Measurements from ENCODE around the gene DIS3L2. TPM values are rescaled to one million over a fixed set of nuclear protein-coding genes. Genes with fewer than 3 reads are reported as not detected.
"Not testable (repeated sequence)": the region's sequence is repeated elsewhere in the genome, so short reads cannot be mapped to it uniquely, and the experiment has no call there.

Gene DIS3L2
- polyA plus RNA-seq, 2 donors: 16.6 to 23.3 TPM

GRCh38 chr2:232162187-232162586, 200.7 kb downstream of the DIS3L2 start:
- no peaks in the 10 kb centered on the region for H3K36me3 ChIP-seq (ENCODE audit: control insufficient read depth in 2 of 2, insufficient read depth in 2 of 2, low read length in 1 of 2)
- H3K9me3 ChIP-seq (ENCODE audit: control insufficient read depth in 2 of 2, insufficient read depth in 1 of 2, low read depth in 1 of 2, low read length in 1 of 2): no peaks in the 10 kb centered on the region
- H3K27ac ChIP-seq (ENCODE audit: low read depth in 2 of 2, low read length in 1 of 2): no peak overlapping the region
- no peaks in the 10 kb centered on the region for H3K27me3 ChIP-seq (ENCODE audit: control insufficient read depth in 1 of 2, insufficient read depth in 2 of 2, low read length in 2 of 2)
- H3K4me1 ChIP-seq (ENCODE audit: control insufficient read depth in 2 of 2, insufficient read depth in 2 of 2, low read length in 1 of 2): no peaks in the 10 kb centered on the region
- WGBS, 2 donors: 95 to 96% methylated on average over 3 of the region's 3 CpGs
- no peak overlapping the region for H3K4me3 ChIP-seq (ENCODE audit: low read depth in 1 of 2, low read length in 2 of 2)

GRCh38 chr2:232170396-232170795, 208.9 kb downstream of the DIS3L2 start:
- Histone ChIP-seq H3K4me3 (ENCODE audit: low read depth in 1 of 2, low read length in 2 of 2) (no peak overlapping the region), H3K4me1 (ENCODE audit: control insufficient read depth in 2 of 2, insufficient read depth in 2 of 2, low read length in 1 of 2) (no peaks in the 10 kb centered on the region), H3K27me3 (ENCODE audit: control insufficient read depth in 1 of 2, insufficient read depth in 2 of 2, low read length in 2 of 2) (no peaks in the 10 kb centered on the region), H3K27ac (ENCODE audit: low read depth in 2 of 2, low read length in 1 of 2) (no peak overlapping the region), H3K9me3 (ENCODE audit: control insufficient read depth in 2 of 2, insufficient read depth in 1 of 2, low read depth in 1 of 2, low read length in 1 of 2) (no peaks in the 10 kb centered on the region), H3K36me3 (ENCODE audit: control insufficient read depth in 2 of 2, insufficient read depth in 2 of 2, low read length in 1 of 2) (no peaks in the 10 kb centered on the region)
- WGBS, 2 donors: 24 to 28% methylated on average over 2 of the region's 2 CpGs

- H3K9me3 ChIP-seq (ENCODE audit: control insufficient read depth in 2 of 2, insufficient read depth in 1 of 2, low read depth in 1 of 2, low read length in 1 of 2): no peaks in the 10 kb centered on the region
- no peaks in the 10 kb centered on the region for H3K36me3 ChIP-seq (ENCODE audit: control insufficient read depth in 2 of 2, insufficient read depth in 2 of 2, low read length in 1 of 2)
- no peaks in the 10 kb centered on the region for H3K4me1 ChIP-seq (ENCODE audit: control insufficient read depth in 2 of 2, insufficient read depth in 2 of 2, low read length in 1 of 2)
- 82 to 88% methylated on average over 4 of the region's 4 CpGs for WGBS, 2 donors
- no peak overlapping the region for H3K27ac ChIP-seq (ENCODE audit: low read depth in 2 of 2, low read length in 1 of 2)
- H3K4me3 ChIP-seq (ENCODE audit: low read depth in 1 of 2, low read length in 2 of 2): no peak overlapping the region
- H3K27me3 ChIP-seq (ENCODE audit: control insufficient read depth in 1 of 2, insufficient read depth in 2 of 2, low read length in 2 of 2): no peaks in the 10 kb centered on the region
Observed at GRCh38 chr2:232174662-232175061, 213.1 kb downstream of the DIS3L2 start.

DNA sequence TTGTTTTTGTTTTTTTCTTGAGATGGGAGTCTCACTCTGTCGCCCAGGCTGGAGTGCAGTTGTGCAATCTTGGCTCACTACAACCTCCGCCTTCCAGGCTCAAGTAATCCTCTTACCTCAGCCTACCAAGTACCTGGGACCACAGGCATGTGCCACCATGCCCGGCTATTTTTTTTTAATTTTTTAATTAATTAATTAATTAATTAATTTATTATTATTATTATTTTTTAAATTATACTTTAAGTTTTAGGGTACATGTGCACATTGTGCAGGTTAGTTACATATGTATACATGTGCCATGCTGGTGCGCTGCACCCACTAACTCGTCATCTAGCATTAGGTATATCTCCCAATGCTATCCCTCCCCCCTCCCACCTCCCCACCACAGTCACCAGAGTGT, 215.1 kb downstream of the DIS3L2 start:
- H3K9me3 ChIP-seq (ENCODE audit: control insufficient read depth in 2 of 2, insufficient read depth in 1 of 2, low read depth in 1 of 2, low read length in 1 of 2); H3K27me3 ChIP-seq (ENCODE audit: control insufficient read depth in 1 of 2, insufficient read depth in 2 of 2, low read length in 2 of 2); H3K27ac ChIP-seq (ENCODE audit: low read depth in 2 of 2, low read length in 1 of 2); H3K36me3 ChIP-seq (ENCODE audit: control insufficient read depth in 2 of 2, insufficient read depth in 2 of 2, low read length in 1 of 2); H3K4me3 ChIP-seq (ENCODE audit: low read depth in 1 of 2, low read length in 2 of 2); H3K4me1 ChIP-seq (ENCODE audit: control insufficient read depth in 2 of 2, insufficient read depth in 2 of 2, low read length in 1 of 2): not testable (repeated sequence)
- 92 to 94% methylated on average over 4 of the region's 5 CpGs for WGBS, 2 donors

DNA sequence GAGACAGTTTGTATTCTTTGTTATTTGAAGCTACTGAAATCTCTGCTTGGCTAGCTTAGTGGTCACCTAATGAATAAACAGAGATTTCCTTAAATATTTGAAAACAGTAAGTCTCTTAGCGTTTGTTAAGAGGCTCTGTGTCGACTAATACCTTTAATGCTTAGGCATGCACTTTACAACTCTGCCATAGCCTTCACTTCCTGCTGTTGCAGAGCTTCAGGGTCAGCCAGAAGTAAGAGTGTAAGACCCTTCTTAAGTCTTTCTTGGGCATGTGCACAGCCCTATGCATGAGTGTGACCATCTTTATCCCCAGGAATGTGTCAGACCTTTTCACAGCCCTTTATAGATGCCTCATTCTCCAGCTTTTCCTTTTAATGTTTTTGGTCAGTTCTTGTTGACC, 221.8 kb downstream of the DIS3L2 start:
- 78 to 81% methylated on average over 2 of the region's 2 CpGs for WGBS, 2 donors
- H3K9me3 ChIP-seq (ENCODE audit: control insufficient read depth in 2 of 2, insufficient read depth in 1 of 2, low read depth in 1 of 2, low read length in 1 of 2): no peaks in the 10 kb centered on the region
- H3K4me1 ChIP-seq (ENCODE audit: control insufficient read depth in 2 of 2, insufficient read depth in 2 of 2, low read length in 1 of 2): no peaks in the 10 kb centered on the region

DNA sequence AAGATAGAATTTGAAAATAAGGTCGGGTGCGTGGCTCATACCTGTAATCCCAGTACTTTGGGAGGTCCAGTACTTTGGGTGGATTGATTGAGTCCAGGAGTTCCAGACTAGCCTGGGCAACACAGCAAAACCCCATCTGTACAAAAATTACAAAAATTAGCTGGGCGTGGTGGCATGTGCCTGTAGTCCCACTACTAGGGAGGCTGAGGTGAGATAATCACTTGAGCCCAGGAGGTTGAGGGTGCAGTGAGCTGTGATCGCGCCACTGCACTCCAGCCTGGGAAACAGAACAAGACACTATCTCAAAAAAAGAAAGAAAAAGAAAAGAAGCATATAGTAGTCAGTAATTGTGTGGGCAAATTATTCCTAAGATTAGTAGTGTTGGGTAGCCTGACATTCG, 222.8 kb downstream of the DIS3L2 start:
- H3K4me3 ChIP-seq (ENCODE audit: low read depth in 1 of 2, low read length in 2 of 2): no peak overlapping the region
- WGBS, 2 donors: 95 to 96% methylated on average over 6 of the region's 6 CpGs
- no peaks in the 10 kb centered on the region for H3K9me3 ChIP-seq (ENCODE audit: control insufficient read depth in 2 of 2, insufficient read depth in 1 of 2, low read depth in 1 of 2, low read length in 1 of 2)
- no peak overlapping the region for H3K27ac ChIP-seq (ENCODE audit: low read depth in 2 of 2, low read length in 1 of 2)
- H3K4me1 ChIP-seq (ENCODE audit: control insufficient read depth in 2 of 2, insufficient read depth in 2 of 2, low read length in 1 of 2): no peaks in the 10 kb centered on the region
- no peaks in the 10 kb centered on the region for H3K27me3 ChIP-seq (ENCODE audit: control insufficient read depth in 1 of 2, insufficient read depth in 2 of 2, low read length in 2 of 2)
- no peaks in the 10 kb centered on the region for H3K36me3 ChIP-seq (ENCODE audit: control insufficient read depth in 2 of 2, insufficient read depth in 2 of 2, low read length in 1 of 2)

More for the DNA sequence above, 221.8 kb downstream of the DIS3L2 start:
- Histone ChIP-seq H3K27me3 (ENCODE audit: control insufficient read depth in 1 of 2, insufficient read depth in 2 of 2, low read length in 2 of 2) (no peaks in the 10 kb centered on the region), H3K4me3 (ENCODE audit: low read depth in 1 of 2, low read length in 2 of 2) (no peak overlapping the region), H3K36me3 (ENCODE audit: control insufficient read depth in 2 of 2, insufficient read depth in 2 of 2, low read length in 1 of 2) (no peaks in the 10 kb centered on the region), H3K27ac (ENCODE audit: low read depth in 2 of 2, low read length in 1 of 2) (no peak overlapping the region)

GRCh38 chr2:232190796-232191195, 229.3 kb downstream of the DIS3L2 start:
- H3K27me3 ChIP-seq (ENCODE audit: control insufficient read depth in 1 of 2, insufficient read depth in 2 of 2, low read length in 2 of 2): no peaks in the 10 kb centered on the region
- H3K36me3 ChIP-seq (ENCODE audit: control insufficient read depth in 2 of 2, insufficient read depth in 2 of 2, low read length in 1 of 2): peaks cover 0 to 3% of the 10 kb centered on the region in 2 donors
- no peaks in the 10 kb centered on the region for H3K4me1 ChIP-seq (ENCODE audit: control insufficient read depth in 2 of 2, insufficient read depth in 2 of 2, low read length in 1 of 2)
- no peak overlapping the region for H3K4me3 ChIP-seq (ENCODE audit: low read depth in 1 of 2, low read length in 2 of 2)
- no peaks in the 10 kb centered on the region for H3K9me3 ChIP-seq (ENCODE audit: control insufficient read depth in 2 of 2, insufficient read depth in 1 of 2, low read depth in 1 of 2, low read length in 1 of 2)
- 83 to 93% methylated on average over 2 of the region's 2 CpGs for WGBS, 2 donors
- no peak overlapping the region for H3K27ac ChIP-seq (ENCODE audit: low read depth in 2 of 2, low read length in 1 of 2)

DNA sequence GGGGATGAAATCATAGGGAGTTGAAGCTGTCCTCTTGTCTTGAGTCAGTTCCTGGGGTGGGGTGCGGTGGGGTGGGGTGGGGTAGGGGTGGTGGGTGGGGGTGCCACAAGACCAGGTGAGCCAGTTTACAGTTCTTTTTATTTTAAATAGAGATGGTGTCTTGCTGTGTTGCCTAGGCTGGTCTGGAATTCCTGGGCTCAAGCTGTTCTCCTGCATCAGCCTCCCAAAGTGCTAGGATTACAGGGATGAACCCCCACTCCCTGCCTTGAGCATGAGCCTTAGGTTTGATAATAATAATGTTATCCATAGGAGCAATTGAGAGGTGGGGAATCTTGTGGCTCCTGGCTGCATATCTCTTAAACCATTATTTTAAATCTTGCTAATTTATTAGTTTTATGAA, 234.0 kb downstream of the DIS3L2 start:
- Histone ChIP-seq H3K27ac (ENCODE audit: low read depth in 2 of 2, low read length in 1 of 2) (no peak overlapping the region), H3K9me3 (ENCODE audit: control insufficient read depth in 2 of 2, insufficient read depth in 1 of 2, low read depth in 1 of 2, low read length in 1 of 2) (no peaks in the 10 kb centered on the region), H3K27me3 (ENCODE audit: control insufficient read depth in 1 of 2, insufficient read depth in 2 of 2, low read length in 2 of 2) (no peaks in the 10 kb centered on the region), H3K4me3 (ENCODE audit: low read depth in 1 of 2, low read length in 2 of 2) (no peak overlapping the region), H3K4me1 (ENCODE audit: control insufficient read depth in 2 of 2, insufficient read depth in 2 of 2, low read length in 1 of 2) (no peaks in the 10 kb centered on the region), H3K36me3 (ENCODE audit: control insufficient read depth in 2 of 2, insufficient read depth in 2 of 2, low read length in 1 of 2) (peaks cover 2 to 3% of the 10 kb centered on the region in 2 donors)
- 92 to 100% methylated on average over 1 of the region's 1 CpG for WGBS, 2 donors

DNA sequence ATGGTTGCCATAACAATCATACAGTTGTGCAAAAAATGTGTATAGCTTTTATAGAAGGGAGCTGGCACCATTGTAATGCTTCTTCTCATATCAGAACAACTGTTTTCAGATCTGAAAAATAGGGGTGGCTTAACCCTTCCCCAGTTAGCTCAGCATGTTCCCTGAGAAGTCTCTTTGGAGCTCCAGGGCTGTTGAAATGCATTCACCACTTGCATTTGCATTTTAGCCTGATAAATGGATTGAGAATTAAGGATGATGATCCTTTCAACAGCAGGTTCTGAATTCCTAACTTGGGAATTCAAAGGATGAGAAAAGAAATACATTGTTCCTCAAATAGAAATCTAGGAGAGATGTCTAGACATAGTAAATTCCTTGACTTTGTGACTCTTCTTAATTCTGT, 235.3 kb downstream of the DIS3L2 start:
- Histone ChIP-seq H3K36me3 (ENCODE audit: control insufficient read depth in 2 of 2, insufficient read depth in 2 of 2, low read length in 1 of 2) (peaks cover 2 to 3% of the 10 kb centered on the region in 2 donors), H3K4me3 (ENCODE audit: low read depth in 1 of 2, low read length in 2 of 2) (no peak overlapping the region), H3K27ac (ENCODE audit: low read depth in 2 of 2, low read length in 1 of 2) (no peak overlapping the region), H3K9me3 (ENCODE audit: control insufficient read depth in 2 of 2, insufficient read depth in 1 of 2, low read depth in 1 of 2, low read length in 1 of 2) (no peaks in the 10 kb centered on the region), H3K27me3 (ENCODE audit: control insufficient read depth in 1 of 2, insufficient read depth in 2 of 2, low read length in 2 of 2) (no peaks in the 10 kb centered on the region), H3K4me1 (ENCODE audit: control insufficient read depth in 2 of 2, insufficient read depth in 2 of 2, low read length in 1 of 2) (no peaks in the 10 kb centered on the region)

DNA sequence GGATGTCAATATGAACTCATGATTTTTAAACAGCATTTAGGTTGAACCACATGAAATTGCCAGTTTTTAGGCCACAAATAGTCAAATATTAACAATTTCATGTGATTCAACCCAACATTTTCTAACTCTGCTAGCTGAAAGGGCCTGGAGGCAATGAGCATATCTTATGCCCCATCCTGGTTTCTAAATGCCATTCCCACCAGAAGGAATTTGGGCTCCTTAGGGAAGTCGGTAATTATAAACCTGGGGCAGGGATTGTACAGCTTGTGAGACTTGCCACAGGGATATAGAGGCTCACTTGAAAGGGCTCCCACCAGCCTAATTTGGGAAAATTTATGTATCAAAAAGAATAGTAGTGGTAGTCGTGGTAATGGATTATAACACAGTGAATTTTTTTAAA, 238.7 kb downstream of the DIS3L2 start:
- H3K36me3 ChIP-seq (ENCODE audit: control insufficient read depth in 2 of 2, insufficient read depth in 2 of 2, low read length in 1 of 2): peaks cover 0 to 2% of the 10 kb centered on the region in 2 donors
- H3K4me1 ChIP-seq (ENCODE audit: control insufficient read depth in 2 of 2, insufficient read depth in 2 of 2, low read length in 1 of 2): peaks cover 0 to 2% of the 10 kb centered on the region in 2 donors
- no peak overlapping the region for H3K4me3 ChIP-seq (ENCODE audit: low read depth in 1 of 2, low read length in 2 of 2)
- 95 to 96% methylated on average over 2 of the region's 2 CpGs for WGBS, 2 donors
- no peak overlapping the region for H3K27ac ChIP-seq (ENCODE audit: low read depth in 2 of 2, low read length in 1 of 2)
- H3K27me3 ChIP-seq (ENCODE audit: control insufficient read depth in 1 of 2, insufficient read depth in 2 of 2, low read length in 2 of 2): no peaks in the 10 kb centered on the region
- H3K9me3 ChIP-seq (ENCODE audit: control insufficient read depth in 2 of 2, insufficient read depth in 1 of 2, low read depth in 1 of 2, low read length in 1 of 2): no peaks in the 10 kb centered on the region

Data from esophagus (tissue), 2 donors.